ENCODE measurements around the gene PGD.

- TF ChIP-seq ZNF549 (tag by site-specific recombination; IDR thresholded peaks at IDR 0.05) = no peak
- TF ChIP-seq MYNN (tag by site-specific recombination; IDR thresholded peaks at IDR 0.05; ENCODE audit: borderline replicate concordance) = no peak
- TF ChIP-seq ZBTB7A (tag by site-specific recombination; IDR thresholded peaks at IDR 0.05; ENCODE audit: low read depth) = no peak
- no peak for TF ChIP-seq ATF2 (tag by site-specific recombination; IDR thresholded peaks at IDR 0.05; ENCODE audit: low read depth)
- TF ChIP-seq PATZ1 (tag by site-specific recombination; IDR thresholded peaks at IDR 0.05) = no peak
- no peak for TF ChIP-seq CTCF (tag by site-specific recombination; IDR thresholded peaks at IDR 0.05)
- no peak for TF ChIP-seq HOXA7 (CRISPR knock-in tag; IDR thresholded peaks at IDR 0.05; ENCODE audit: borderline replicate concordance)
- no peak for TF ChIP-seq REST (tag by site-specific recombination; IDR thresholded peaks at IDR 0.05)
- TF ChIP-seq ZNF624 (tag by site-specific recombination; IDR thresholded peaks at IDR 0.05) = no peak
- no peak for TF ChIP-seq ZNF239 (tag by site-specific recombination; IDR thresholded peaks at IDR 0.05)
- no peak for TF ChIP-seq ZNF404 (tag by site-specific recombination; IDR thresholded peaks at IDR 0.05)
- no peak for TF ChIP-seq ZNF302 (tag by site-specific recombination; IDR thresholded peaks at IDR 0.05; ENCODE audit: low read depth)
- no peak for TF ChIP-seq ZBTB26 (tag by site-specific recombination; optimal IDR thresholded peaks at IDR 0.05)
- TF ChIP-seq ZNF121 (tag by site-specific recombination; IDR thresholded peaks at IDR 0.05) = no peak
Observed at GRCh38 chr1:10432910-10433700, 34.2 kb downstream of the PGD start.
